ENCODE measurements around the gene HOXA6. TPM values are rescaled to one million over a fixed set of nuclear protein-coding genes. Genes with fewer than 3 reads are reported as not detected.

The HOXA6 gene
- total and polyA plus RNA-seq, 2 donors (not counting 1 experiment from before 2014, with no cell fraction given) = 0.18 to 0.49 TPM

DNA sequence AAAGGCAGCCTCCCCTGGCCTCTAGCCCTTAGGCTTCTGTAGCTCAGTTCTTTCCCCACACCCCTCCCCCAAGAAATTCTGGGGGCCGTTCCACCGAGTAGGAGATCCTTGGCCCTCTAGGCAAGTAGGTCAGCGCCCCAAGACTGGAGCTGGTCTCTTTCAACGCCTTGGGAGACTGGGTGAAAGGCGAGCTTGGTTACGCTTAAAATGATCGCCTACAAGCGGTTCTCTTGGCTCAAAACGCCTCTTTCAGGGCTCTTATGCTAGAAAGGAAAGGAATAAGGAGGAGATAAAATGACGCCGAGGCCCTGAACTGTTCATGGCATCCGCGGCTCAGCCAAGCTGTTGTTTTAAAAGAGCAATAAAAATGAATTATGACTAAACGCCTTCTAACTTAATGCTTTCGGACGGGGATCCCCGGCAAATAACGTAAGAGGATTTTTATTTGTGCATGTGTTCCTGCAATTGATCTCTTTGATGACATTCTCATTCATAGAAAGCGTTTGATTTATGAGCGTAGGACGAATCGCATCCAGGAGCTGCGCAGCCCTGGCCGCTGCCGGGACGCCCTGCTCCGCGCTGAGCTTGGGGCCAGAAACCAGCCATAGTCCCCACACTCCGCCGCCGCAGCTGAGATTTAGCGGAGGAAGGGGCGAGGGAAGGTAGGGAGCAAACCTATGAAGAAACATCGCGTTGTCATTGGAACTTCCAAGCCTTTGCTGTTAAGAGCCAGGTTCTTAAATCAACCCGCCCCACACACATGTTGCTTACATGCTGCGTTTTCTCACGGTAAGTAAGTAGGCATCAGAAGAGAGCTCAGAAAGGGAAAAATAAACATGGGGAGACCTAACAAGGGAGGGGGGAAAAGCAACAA lies 48.8 kb downstream of the HOXA6 start:
- Histone ChIP-seq H3K36me3 (replicated peaks in 1 of 2; ENCODE audit: control extremely low read depth in 1 of 2, control insufficient read depth in 1 of 2, extremely low read depth in 1 of 2, insufficient read depth in 2 of 2, low read length in 1 of 2) (no peaks in the 10 kb centered on the region), H3K4me1 (ENCODE audit: control insufficient read depth in 2 of 2, insufficient read depth in 2 of 2, low read length in 2 of 2) (peaks cover 50% of the 10 kb centered on the region in 2 donors), H3K79me2 (ENCODE audit: control insufficient read depth, insufficient read depth, low read length) (no peaks in the 10 kb centered on the region), H3K27me3 (replicated peaks in 1 of 4; ENCODE audit: control extremely low read depth in 1 of 4, control insufficient read depth in 3 of 4, insufficient read depth in 4 of 4, low read length in 3 of 4) (peaks cover 0 to 90% (median 57%) of the 10 kb centered on the region in 4 experiments), H3K9me3 (ENCODE audit: control extremely low read depth in 1 of 3, control insufficient read depth in 2 of 3, insufficient read depth in 1 of 3, low read length in 2 of 3) (peaks cover 0 to 34% (median 0%) of the 10 kb centered on the region in 3 donors), H2AFZ (ENCODE audit: insufficient read depth, low read depth, low read length, poor library complexity, severe bottlenecking) (no peak overlapping the region), H3K4me2 (replicated peaks; ENCODE audit: low read depth, low read length, poor library complexity, severe bottlenecking) (peak overlapping the region; percentile 97), H3K4me3 (ENCODE audit: control extremely low read depth in 1 of 5, extremely low read depth in 1 of 5, insufficient read depth in 1 of 5, low read depth in 2 of 5, low read length in 4 of 5) (no peak overlapping the region), H3K9ac (ENCODE audit: low read length) (no peak overlapping the region), H3K27ac (ENCODE audit: low read length in 2 of 2) (no peak overlapping the region), H4K20me1 (ENCODE audit: control insufficient read depth, insufficient read depth, low read length, poor library complexity, severe bottlenecking) (peaks cover 12% of the 10 kb centered on the region)
- Mint-ChIP-seq H3K4me1 (peaks cover 49% of the 10 kb centered on the region), H3K27me3 (peaks cover 69% of the 10 kb centered on the region), H3K27ac (no peak overlapping the region), H3K9me3 (ENCODE audit: insufficient read depth) (no peaks in the 10 kb centered on the region), H3K4me3 (peak overlapping the region; percentile 88)
- POLR2A ChIA-PET = no interaction called here
- WGBS (ENCODE audit: insufficient coverage) = 34% methylated on average over 26 of the region's 38 CpGs
- intact Hi-C loops (cut with micrococcal nuclease) = loop anchor here (5.0 kb wide), 2 partner anchors 417 to 1237 kb away; no protein-coding TSS in a partner anchor
- CTCF ChIA-PET = interaction anchor here (0.7 to 1.5 kb wide), 5 partner anchors 50 to 1204 kb away, joined by 3 to 4 read pairs (median 3); no protein-coding TSS in a partner anchor
- peak; percentile 30 for DNase-seq
- no peak for ATAC-seq (ENCODE audit: low read depth)
- peak; percentile 63 for TF ChIP-seq EZH2 (IDR thresholded peaks at IDR 0.05; ENCODE audit: borderline replicate concordance, insufficient read depth, low read depth, low read length, poor library complexity, severe bottlenecking)
- TF ChIP-seq, protein P1, sequence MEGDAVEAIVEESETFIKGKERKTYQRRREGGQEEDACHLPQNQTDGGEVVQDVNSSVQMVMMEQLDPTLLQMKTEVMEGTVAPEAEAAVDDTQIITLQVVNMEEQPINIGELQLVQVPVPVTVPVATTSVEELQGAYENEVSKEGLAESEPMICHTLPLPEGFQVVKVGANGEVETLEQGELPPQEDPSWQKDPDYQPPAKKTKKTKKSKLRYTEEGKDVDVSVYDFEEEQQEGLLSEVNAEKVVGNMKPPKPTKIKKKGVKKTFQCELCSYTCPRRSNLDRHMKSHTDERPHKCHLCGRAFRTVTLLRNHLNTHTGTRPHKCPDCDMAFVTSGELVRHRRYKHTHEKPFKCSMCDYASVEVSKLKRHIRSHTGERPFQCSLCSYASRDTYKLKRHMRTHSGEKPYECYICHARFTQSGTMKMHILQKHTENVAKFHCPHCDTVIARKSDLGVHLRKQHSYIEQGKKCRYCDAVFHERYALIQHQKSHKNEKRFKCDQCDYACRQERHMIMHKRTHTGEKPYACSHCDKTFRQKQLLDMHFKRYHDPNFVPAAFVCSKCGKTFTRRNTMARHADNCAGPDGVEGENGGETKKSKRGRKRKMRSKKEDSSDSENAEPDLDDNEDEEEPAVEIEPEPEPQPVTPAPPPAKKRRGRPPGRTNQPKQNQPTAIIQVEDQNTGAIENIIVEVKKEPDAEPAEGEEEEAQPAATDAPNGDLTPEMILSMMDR (IDR thresholded peaks at IDR 0.05) = no peak

Measured in B cell (primary cell).